NCI-H774 (cell line): ENCODE data around the gene LRRC47.

Experiments
- DNase-seq: peaks from one replicate; lab custom pipeline; 2025; lab: John Stamatoyannopoulos, UW

Gene LRRC47

GRCh38 chr1:3785456-3786157, 10.7 kb downstream of the LRRC47 start:
- no peak for DNase-seq

- no peak for DNase-seq
Measured at GRCh38 chr1:3785045-3785444, 11.3 kb downstream of the LRRC47 start.

GRCh38 chr1:3783651-3784474, 12.4 kb downstream of the LRRC47 start:
- no peak for DNase-seq

GRCh38 chr1:3780901-3781300, 15.4 kb downstream of the LRRC47 start:
- no peak for DNase-seq

- DNase-seq: no peak
Measured at GRCh38 chr1:3779912-3780416, 16.3 kb downstream of the LRRC47 start.

- no peak for DNase-seq
Measured at GRCh38 chr1:3779265-3779911, 16.9 kb downstream of the LRRC47 start.

- no peak for DNase-seq
Measured at GRCh38 chr1:3778590-3779264, 17.6 kb downstream of the LRRC47 start.

GRCh38 chr1:3777647-3778589, 18.4 kb downstream of the LRRC47 start:
- no peak for DNase-seq

GRCh38 chr1:3777078-3777547, 19.2 kb downstream of the LRRC47 start:
- no peak for DNase-seq

- no peak for DNase-seq
Measured at GRCh38 chr1:3776231-3776961, 19.9 kb downstream of the LRRC47 start.

GRCh38 chr1:3775490-3776230, 20.6 kb downstream of the LRRC47 start:
- DNase-seq: peak; percentile 17

- DNase-seq: no peak
Measured at GRCh38 chr1:3774946-3775489, 21.3 kb downstream of the LRRC47 start.

GRCh38 chr1:3774276-3774945, 21.9 kb downstream of the LRRC47 start:
- DNase-seq: no peak

- no peak for DNase-seq
Measured at GRCh38 chr1:3773572-3774275, 22.6 kb downstream of the LRRC47 start.

GRCh38 chr1:3772715-3773571, 23.4 kb downstream of the LRRC47 start, which contains the start of gene SMIM1:
TSS of gene SMIM1 (plus strand) at chr1:3772749. CDS start at chr1:3775374, 2,625 bp downstream.
- DNase-seq: no peak

GRCh38 chr1:3772027-3772714, 24.1 kb downstream of the LRRC47 start:
- DNase-seq: peak; percentile 35
